ENCODE results near the gene THBS2.

DNA sequence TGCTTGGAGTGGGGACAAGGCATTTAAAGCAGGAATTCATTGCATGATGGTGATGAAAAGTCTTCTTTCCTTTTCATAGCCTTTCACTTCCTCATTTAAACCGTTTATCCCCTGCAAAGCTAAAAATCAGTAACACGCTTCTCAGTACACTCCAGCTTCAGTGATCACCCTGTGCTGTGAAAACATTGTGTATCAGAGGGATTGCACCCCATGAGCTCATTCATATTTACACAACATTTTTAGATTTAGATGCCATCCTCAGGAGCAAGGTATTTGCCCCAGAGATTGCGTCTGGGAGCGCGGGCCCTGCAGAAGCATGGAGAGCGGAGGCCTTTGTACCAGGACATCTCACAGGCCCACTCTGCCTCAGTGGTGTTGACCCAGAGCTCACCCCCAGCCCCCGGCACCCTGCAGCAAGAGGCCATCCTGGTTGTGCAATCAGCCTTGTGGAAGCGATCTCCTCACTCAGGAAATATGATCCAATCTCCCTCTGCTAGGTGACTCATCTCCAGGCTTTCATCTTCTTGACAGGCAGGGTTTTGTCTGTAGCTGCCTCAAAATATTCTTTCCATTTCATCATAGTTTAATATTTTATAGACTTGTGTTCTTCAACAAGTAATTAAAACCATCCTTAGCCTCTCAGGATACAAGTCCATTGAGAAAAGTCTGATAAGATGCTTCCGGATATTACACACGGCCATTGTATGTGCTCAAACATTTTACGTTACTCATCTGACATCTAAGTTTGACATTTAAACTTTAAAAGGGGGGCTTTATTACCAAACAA lies 38.9 kb upstream of the THBS2 start:
- TF ChIP-seq, protein P1, sequence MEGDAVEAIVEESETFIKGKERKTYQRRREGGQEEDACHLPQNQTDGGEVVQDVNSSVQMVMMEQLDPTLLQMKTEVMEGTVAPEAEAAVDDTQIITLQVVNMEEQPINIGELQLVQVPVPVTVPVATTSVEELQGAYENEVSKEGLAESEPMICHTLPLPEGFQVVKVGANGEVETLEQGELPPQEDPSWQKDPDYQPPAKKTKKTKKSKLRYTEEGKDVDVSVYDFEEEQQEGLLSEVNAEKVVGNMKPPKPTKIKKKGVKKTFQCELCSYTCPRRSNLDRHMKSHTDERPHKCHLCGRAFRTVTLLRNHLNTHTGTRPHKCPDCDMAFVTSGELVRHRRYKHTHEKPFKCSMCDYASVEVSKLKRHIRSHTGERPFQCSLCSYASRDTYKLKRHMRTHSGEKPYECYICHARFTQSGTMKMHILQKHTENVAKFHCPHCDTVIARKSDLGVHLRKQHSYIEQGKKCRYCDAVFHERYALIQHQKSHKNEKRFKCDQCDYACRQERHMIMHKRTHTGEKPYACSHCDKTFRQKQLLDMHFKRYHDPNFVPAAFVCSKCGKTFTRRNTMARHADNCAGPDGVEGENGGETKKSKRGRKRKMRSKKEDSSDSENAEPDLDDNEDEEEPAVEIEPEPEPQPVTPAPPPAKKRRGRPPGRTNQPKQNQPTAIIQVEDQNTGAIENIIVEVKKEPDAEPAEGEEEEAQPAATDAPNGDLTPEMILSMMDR (IDR thresholded peaks at IDR 0.05; ENCODE audit: insufficient read depth, low read depth, low read length) = no peak
- TF ChIP-seq EZH2 (IDR thresholded peaks at IDR 0.05; ENCODE audit: insufficient read depth, low read length) = no peak
